GM13976 (cell line): ENCODE results near the gene AKR1E2.

Experiments
- DNase-seq: peaks from one replicate; pipeline ENCODE4 v3.0.0; 2012; ENCODE audit warnings: low spot score
- in situ Hi-C: fragments of 300-500 bp; cut with MboI; formaldehyde crosslinking; loops from one replicate; pipeline ENCODE4 v1.12.0; 2022; ENCODE audit warnings: low sequenced_read_pairs, mixed read lengths, inconsistent platforms; ENCODE audit not compliant: unreplicated experiment
- TF ChIP-seq, protein P1 (sequence below): IDR thresholded peaks from 2 replicates; pipeline ENCODE4 v1.5.1; 2012; ENCODE audit warnings: borderline replicate concordance, mild to moderate bottlenecking; ENCODE audit not compliant: insufficient read depth; ENCODE audit errors: extremely low read depth, missing control alignments, control extremely low read depth

AKR1E2 gene

DNA sequence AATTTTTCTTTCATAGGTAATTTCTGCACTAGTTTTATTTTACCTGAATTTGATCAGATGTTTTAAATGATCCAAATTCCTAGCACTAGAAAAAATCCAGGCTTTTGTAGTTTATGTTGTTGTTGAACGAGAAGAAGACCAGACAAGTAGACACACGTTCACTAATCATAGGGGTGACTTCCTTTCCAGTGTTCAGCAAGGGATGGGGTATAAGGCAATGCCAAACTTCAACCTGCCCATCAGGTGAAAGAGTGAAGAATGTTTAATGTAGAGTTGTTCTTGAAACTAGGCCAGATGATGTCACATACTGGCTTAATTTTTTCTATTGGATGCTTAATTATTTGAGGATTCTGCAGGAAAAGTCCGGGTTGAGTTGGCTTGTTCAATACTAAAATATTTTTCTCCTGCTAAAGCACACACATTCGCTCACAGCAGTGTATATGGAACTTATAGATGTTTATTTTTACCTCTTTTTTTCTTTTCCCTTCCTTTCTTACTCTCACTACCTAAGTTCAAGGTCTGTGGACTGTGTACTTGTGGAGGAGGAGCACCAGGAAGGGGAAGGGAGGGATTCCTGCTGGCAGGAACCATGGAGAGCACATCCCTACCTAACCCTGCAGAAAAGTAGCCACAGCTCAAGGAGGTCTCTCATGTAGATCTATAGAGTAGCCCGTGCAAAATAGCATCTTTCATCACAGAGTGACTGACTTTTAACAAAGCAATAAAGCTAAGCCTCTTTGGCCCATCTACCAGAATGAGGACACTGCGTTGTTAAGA lies 23.1 kb upstream of the AKR1E2 start:
- TF ChIP-seq, protein P1, sequence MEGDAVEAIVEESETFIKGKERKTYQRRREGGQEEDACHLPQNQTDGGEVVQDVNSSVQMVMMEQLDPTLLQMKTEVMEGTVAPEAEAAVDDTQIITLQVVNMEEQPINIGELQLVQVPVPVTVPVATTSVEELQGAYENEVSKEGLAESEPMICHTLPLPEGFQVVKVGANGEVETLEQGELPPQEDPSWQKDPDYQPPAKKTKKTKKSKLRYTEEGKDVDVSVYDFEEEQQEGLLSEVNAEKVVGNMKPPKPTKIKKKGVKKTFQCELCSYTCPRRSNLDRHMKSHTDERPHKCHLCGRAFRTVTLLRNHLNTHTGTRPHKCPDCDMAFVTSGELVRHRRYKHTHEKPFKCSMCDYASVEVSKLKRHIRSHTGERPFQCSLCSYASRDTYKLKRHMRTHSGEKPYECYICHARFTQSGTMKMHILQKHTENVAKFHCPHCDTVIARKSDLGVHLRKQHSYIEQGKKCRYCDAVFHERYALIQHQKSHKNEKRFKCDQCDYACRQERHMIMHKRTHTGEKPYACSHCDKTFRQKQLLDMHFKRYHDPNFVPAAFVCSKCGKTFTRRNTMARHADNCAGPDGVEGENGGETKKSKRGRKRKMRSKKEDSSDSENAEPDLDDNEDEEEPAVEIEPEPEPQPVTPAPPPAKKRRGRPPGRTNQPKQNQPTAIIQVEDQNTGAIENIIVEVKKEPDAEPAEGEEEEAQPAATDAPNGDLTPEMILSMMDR = no peak
- in situ Hi-C loops = no loop called here
- DNase-seq = no peak

DNA sequence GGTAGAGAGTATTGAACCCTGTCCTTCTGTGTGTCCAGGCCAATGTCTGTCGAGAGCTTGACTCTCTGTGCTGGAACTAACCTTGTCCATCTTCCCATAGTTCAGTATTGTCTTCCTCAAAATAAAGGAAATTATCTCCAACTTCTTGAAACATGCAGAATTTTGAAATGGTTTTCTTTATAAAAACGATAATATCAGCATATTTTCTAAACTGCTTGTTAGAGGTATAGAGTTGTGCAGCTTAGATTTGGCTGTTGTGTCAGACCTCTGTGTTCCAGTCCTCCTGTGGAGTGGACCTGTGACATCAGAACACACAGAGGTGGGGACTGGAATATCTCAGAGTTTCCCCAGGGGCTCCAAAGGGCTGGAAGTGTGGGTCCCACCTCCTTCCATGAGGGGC lies 22.2 kb upstream of the AKR1E2 start:
- in situ Hi-C loops = no loop called here
- DNase-seq = no peak
- TF ChIP-seq, protein P1 = no peak

DNA sequence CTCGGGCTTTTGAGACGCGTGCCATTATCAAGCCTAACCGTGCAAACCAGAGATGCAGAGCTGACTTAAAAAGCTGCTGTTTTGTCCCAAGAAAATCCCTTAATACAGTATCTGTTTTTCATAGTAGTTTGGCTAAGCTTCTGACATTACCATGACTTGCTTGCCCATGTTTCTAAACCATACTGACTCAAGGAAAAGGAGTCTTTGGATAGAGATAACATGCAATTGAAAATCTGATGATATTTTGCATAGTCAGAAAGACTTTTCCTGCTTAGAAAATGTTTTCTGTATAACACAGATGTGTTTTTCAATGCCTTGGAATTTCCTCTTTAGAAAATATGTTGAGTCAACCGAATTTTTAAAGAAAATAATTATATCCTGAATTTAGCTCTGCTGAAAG lies 21.5 kb upstream of the AKR1E2 start:
- TF ChIP-seq, protein P1 = no peak
- no peak for DNase-seq
- in situ Hi-C loops = no loop called here

DNA sequence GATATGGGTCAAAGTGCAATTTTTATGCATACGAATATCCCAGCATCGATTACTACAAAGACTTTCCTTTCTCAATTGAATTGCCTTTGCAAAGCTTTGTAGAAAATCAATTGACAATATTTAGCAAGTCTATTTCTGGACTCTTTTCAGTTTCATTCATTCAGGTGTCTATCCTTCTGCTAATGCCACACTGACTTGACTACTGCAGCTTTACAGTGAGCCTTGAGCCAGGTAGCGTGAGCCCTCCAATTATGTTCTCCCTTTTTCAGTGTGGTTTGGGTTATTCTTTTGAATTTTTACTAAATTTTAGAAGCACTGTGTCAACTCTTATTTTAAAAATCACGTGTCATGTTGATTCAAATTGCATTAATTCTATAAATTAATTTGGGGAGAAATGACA lies 19.5 kb upstream of the AKR1E2 start:
- TF ChIP-seq, protein P1 = no peak
- no peak for DNase-seq
- in situ Hi-C loops = no loop called here

DNA sequence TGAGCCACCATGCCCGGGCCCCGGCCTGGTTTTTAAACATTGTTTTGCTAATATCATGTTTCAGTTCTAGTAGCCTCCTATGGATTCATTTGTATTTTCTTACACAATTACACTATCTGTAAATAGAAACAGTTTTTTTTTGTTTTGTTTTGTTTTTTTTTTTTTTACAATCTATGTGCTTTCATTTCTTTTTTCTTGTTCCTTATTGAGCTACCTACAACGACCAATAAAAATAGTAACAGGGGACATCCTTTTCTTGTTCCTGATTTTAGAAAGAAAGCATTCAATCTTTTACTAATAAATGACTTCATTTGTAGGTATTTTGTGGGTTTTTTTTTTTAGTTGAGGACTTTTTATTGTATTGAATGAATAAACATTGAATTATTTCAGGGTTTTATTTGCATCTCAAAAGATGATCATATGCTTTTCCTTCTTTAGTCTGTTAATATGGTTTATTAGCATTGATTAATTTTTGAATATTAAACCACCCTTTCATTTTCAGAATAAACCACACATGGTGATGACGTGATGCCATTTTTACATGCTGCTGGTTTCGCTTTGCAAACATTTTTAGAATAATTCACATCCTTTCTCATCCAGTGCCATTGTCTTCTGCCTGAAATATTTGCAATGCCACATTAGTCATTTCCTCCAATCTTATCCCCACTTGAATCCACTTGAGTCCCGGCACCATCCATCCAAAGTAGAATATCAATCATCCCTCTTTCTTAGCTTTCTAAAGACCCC lies 18.1 kb upstream of the AKR1E2 start:
- no peak for DNase-seq
- TF ChIP-seq, protein P1 = no peak
- in situ Hi-C loops = no loop called here

DNA sequence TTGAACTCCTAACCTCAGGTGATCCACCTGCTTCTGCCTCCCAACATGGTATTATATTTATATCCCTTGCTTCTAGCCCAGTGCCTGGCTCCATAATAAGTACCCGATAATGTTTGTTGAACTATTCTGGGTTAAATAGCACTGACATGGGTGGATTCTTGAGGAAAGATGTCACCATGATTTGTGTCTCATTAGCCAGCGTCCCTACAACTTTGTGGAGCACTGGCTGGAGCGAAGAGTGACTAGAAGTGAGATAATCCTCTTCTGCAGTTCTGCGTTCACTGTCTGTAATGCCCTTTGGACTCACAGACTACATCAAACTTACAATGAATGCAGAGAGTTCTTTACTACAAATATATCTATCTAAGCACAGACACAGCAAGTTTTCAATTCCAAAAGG lies 16.9 kb upstream of the AKR1E2 start:
- in situ Hi-C loops = no loop called here
- DNase-seq = no peak
- TF ChIP-seq, protein P1 = no peak

DNA sequence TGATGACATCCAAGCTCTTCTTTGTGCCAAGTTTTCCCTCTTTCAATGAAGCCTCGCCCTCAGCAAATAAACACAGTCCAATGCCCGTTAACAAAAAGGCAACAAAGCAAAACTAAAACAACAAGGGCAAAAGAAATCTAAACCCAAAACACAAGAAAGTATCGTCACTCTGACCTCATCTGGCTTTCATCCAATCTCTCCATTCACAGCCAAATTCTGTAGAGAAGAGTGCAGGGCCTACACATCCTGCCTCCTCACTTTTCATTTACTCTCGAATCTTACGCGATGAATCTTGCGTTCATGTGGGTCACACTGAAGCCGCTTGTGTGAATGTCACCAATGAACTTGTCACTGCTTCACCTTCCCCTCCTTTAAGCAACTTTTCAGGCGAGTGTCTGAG lies 15.9 kb upstream of the AKR1E2 start:
- TF ChIP-seq, protein P1 = no peak
- no peak for DNase-seq
- in situ Hi-C loops = no loop called here
